Tibial artery (tissue), 4 donors: Measurements from ENCODE around the gene SFMBT2.

Source experiments
- DNase-seq, 2 donors: peaks; one replicate each; pipeline ENCODE4 v3.0.0-alpha.2; 2019
- H3K27ac ChIP-seq, 2 donors: fragments of 200-600 bp; sonication (generic) in 1 of 2; 1 replicate in 1 of 2; 2 replicates in 1 of 2; pipeline ENCODE4 v1.5.1; 2018 to 2019; ENCODE audit warnings: mild to moderate bottlenecking in 1 of 2
- H3K27me3 ChIP-seq, 2 donors: fragments of 200-600 bp; sonication (generic) in 1 of 2; one replicate each; pipeline versions ENCODE4 v1.5.1 to v1.6.0; 2016 to 2019
- H3K36me3 ChIP-seq, 3 donors: fragments of 200-600 bp; sonication (generic) in 2 of 3; one replicate each; pipeline ENCODE4 v1.5.1; 2016 to 2019; ENCODE audit warnings: mild to moderate bottlenecking in 2 of 3
- H3K4me1 ChIP-seq, 4 donors: fragments of 200-600 bp; sonication (generic) in 2 of 4; 1 replicate in 3 of 4; 2 replicates in 1 of 4; pipeline ENCODE4 v1.5.1; 2016 to 2019
- H3K4me3 ChIP-seq, 2 donors: fragments of 200-600 bp; sonication (generic) in 1 of 2; 1 replicate in 1 of 2; 2 replicates in 1 of 2; pipeline ENCODE4 v1.5.1; 2018 to 2019; ENCODE audit warnings: mild to moderate bottlenecking in 2 of 2
- H3K9me3 ChIP-seq, 3 donors: fragments of 200-600 bp; sonication (generic) in 1 of 3; one replicate each; pipeline ENCODE4 v1.5.1; 2016 to 2019
- intact Hi-C: fragments of 100-400 bp; cut with DNase I; formaldehyde crosslinking; loops from one replicate; pipeline ENCODE4 v1.15.0; 2023; ENCODE audit warnings: low total_unique reads
- TF ChIP-seq, protein P1 (sequence below), 2 experiments: fragments of 200-600 bp in 1 of 2; fragments of 450-650 bp in 1 of 2; IDR thresholded peaks; one replicate each; pipeline ENCODE4 v1.5.1; 2017 to 2019; ENCODE audit warnings: antibody characterized with exemption in 2 of 2, mild to moderate bottlenecking in 1 of 2, moderate library complexity in 1 of 2

The SFMBT2 gene

GRCh38 chr10:7235376-7235775 is 175.5 kb downstream of the SFMBT2 start:
- Histone ChIP-seq H3K4me1 (no peaks in the 10 kb centered on the region), H3K36me3 (no peaks in the 10 kb centered on the region), H3K9me3 (peaks cover 0 to 5% (median 0%) of the 10 kb centered on the region in 3 donors), H3K27ac (no peak overlapping the region), H3K27me3 (no peaks in the 10 kb centered on the region), H3K4me3 (no peak overlapping the region)
- DNase-seq = no peak
- TF ChIP-seq, protein P1, sequence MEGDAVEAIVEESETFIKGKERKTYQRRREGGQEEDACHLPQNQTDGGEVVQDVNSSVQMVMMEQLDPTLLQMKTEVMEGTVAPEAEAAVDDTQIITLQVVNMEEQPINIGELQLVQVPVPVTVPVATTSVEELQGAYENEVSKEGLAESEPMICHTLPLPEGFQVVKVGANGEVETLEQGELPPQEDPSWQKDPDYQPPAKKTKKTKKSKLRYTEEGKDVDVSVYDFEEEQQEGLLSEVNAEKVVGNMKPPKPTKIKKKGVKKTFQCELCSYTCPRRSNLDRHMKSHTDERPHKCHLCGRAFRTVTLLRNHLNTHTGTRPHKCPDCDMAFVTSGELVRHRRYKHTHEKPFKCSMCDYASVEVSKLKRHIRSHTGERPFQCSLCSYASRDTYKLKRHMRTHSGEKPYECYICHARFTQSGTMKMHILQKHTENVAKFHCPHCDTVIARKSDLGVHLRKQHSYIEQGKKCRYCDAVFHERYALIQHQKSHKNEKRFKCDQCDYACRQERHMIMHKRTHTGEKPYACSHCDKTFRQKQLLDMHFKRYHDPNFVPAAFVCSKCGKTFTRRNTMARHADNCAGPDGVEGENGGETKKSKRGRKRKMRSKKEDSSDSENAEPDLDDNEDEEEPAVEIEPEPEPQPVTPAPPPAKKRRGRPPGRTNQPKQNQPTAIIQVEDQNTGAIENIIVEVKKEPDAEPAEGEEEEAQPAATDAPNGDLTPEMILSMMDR (IDR thresholded peaks at IDR 0.05) = no peak
- intact Hi-C loops = no loop called here

- intact Hi-C loops = no loop called here
- Histone ChIP-seq H3K9me3 (peaks cover 0 to 5% (median 0%) of the 10 kb centered on the region in 3 donors), H3K4me3 (no peak overlapping the region), H3K27me3 (no peaks in the 10 kb centered on the region), H3K4me1 (no peaks in the 10 kb centered on the region), H3K36me3 (no peaks in the 10 kb centered on the region), H3K27ac (no peak overlapping the region)
- TF ChIP-seq, protein P1 (IDR thresholded peaks at IDR 0.05) = no peak
- DNase-seq = no peak
Observed at GRCh38 chr10:7234109-7234508, 176.7 kb downstream of the SFMBT2 start.

DNA sequence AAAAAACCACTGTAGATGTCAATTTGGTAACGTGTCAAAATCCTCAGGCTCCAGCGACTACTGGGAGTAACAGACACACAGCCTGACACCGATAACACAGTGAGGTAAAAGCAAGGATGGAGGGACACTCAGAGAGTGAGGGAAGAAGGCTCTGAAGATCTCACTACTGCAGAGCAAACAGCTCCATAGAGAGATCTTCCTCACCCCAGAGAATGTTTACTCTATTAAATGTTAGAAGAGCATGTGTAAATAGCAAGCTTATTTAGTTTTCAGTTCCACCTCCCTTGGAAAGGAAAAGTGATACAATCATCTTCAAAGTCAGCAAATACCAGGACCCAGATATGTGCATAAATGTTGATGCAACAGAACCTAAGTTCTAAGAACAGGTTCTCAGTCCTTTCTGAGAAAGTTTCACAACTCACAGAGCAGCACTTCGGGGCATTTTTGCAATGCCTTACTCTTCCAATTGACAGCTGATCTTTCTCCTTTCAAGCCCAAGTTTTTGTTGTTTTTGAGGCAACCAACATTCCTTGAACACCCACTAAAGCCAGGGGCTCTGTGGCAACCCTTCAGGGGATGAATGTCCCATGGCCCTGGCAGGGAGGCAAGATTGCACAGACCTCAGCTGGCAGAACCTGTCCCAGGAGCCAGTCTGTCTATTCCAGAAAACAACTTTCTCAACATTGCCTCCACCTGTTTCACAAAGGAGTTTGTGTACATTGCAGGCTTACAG is 177.4 kb downstream of the SFMBT2 start:
- TF ChIP-seq, protein P1 (IDR thresholded peaks at IDR 0.05) = no peak
- H3K4me1 ChIP-seq = no peaks in the 10 kb centered on the region
- intact Hi-C loops = no loop called here
- no peak overlapping the region for H3K4me3 ChIP-seq
- no peak for DNase-seq
- peaks cover 0 to 5% (median 0%) of the 10 kb centered on the region in 3 donors for H3K9me3 ChIP-seq
- no peaks in the 10 kb centered on the region for H3K27me3 ChIP-seq
- no peaks in the 10 kb centered on the region for H3K36me3 ChIP-seq
- no peak overlapping the region for H3K27ac ChIP-seq

DNA sequence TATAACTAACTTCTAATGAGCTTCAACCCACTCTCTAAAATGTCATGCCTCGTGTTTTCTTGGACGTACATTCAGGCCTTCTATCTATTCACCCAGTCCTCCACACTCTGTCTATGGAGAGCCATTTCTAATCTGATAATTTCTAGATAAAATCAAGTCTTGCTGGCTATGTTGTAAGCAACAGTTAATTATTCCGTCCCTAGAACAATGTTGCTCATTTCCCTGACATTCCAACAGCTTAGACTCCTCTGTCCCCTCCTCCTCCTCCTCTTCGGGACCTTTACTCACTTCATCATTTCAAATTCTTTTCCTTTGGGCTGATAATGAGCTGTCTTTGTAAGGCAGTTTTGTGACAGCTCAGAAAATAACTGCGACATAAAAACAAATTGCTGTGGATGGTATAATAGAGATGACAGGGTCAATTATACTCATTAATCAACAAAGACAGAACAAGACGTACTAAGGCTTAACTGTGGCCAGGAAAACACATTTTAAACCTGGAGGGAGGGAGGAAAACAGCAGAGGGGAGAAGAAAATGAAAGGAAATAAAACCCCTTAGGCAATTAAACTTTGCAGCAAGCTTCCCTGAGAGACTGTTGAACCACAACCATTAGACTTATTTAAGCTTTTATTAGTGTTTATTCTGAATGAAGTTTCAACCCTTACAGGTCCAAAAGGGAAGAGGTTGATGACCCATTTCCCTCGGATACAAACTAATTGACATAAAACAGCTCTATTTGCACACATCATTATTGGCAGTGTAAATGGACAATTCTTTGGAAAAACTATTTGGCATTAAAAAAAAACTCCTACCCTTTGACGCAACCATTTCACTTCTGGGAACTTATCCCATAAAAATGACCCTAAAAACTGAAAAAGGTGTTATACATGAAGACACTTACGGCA is 179.1 kb downstream of the SFMBT2 start:
- TF ChIP-seq, protein P1 (IDR thresholded peaks at IDR 0.05) = no peak
- Histone ChIP-seq H3K36me3 (no peaks in the 10 kb centered on the region), H3K27me3 (no peaks in the 10 kb centered on the region), H3K4me1 (no peaks in the 10 kb centered on the region), H3K27ac (no peak overlapping the region), H3K9me3 (peaks cover 0 to 5% (median 0%) of the 10 kb centered on the region in 3 donors), H3K4me3 (no peak overlapping the region)
- no peak for DNase-seq
- intact Hi-C loops = no loop called here

- TF ChIP-seq, protein P1 (IDR thresholded peaks at IDR 0.05) = no peak
- Histone ChIP-seq H3K36me3 (no peaks in the 10 kb centered on the region), H3K27ac (no peak overlapping the region), H3K27me3 (no peaks in the 10 kb centered on the region), H3K9me3 (peaks cover 0 to 3% (median 0%) of the 10 kb centered on the region in 3 donors), H3K4me1 (no peaks in the 10 kb centered on the region), H3K4me3 (no peak overlapping the region)
- DNase-seq = no peak
- intact Hi-C loops = no loop called here
Observed at GRCh38 chr10:7230951-7231350, 179.9 kb downstream of the SFMBT2 start.
